Tibial nerve (tissue), 3 donors: Measurements from ENCODE around the gene KLRG1.

Experiments
- CTCF ChIP-seq, 5 experiments: fragments of 200-600 bp in 3 of 5; fragments of 450-650 bp in 2 of 5; sonication (generic) in 3 of 5; IDR thresholded peaks; one replicate each; pipeline ENCODE4 v1.5.1; 2016 to 2019; ENCODE audit warnings: antibody characterized with exemption in 5 of 5, mild to moderate bottlenecking in 3 of 5, moderate library complexity in 2 of 5
- POLR2A ChIP-seq, 2 donors: fragments of 450-650 bp; IDR thresholded peaks; one replicate each; pipeline ENCODE4 v1.6.1; 2017; ENCODE audit warnings: antibody characterized with exemption in 2 of 2, mild to moderate bottlenecking in 2 of 2, moderate library complexity in 2 of 2

- TF ChIP-seq CTCF (IDR thresholded peaks at IDR 0.05) (peak; percentile 70 to 75 (median 73)), POLR2A (IDR thresholded peaks at IDR 0.05) (no peak)
These were observed 50.1 kb downstream of the KLRG1 start for GRCh38 chr12:9039397-9039977.
